ENCODE data around the gene HYAL1.

The HYAL1 gene

GRCh38 chr3:50297896-50298725 lies 5.3 kb downstream of the HYAL1 start:
- peaks cover 6% of the 10 kb centered on the region; the same call in 1 of the 2 replicates for H3K36me3 ChIP-seq (ENCODE audit: control insufficient read depth, insufficient read depth, low read length)
- H3K4me3 ChIP-seq (ENCODE audit: low read depth, low read length) = peak overlapping the region; percentile 78
- H3K9ac ChIP-seq (ENCODE audit: low read length) = peak overlapping the region; percentile 58
- H3K9me3 ChIP-seq (ENCODE audit: control insufficient read depth, insufficient read depth, low read depth, low read length) = no peaks in the 10 kb centered on the region
- peaks cover 25% of the 10 kb centered on the region for H3K4me1 ChIP-seq (ENCODE audit: control insufficient read depth, insufficient read depth, low read length)
- no peak overlapping the region for H3K27ac ChIP-seq (ENCODE audit: low read depth, low read length)
- H3K27me3 ChIP-seq (ENCODE audit: control insufficient read depth, insufficient read depth, low read length) = no peaks in the 10 kb centered on the region

DNA sequence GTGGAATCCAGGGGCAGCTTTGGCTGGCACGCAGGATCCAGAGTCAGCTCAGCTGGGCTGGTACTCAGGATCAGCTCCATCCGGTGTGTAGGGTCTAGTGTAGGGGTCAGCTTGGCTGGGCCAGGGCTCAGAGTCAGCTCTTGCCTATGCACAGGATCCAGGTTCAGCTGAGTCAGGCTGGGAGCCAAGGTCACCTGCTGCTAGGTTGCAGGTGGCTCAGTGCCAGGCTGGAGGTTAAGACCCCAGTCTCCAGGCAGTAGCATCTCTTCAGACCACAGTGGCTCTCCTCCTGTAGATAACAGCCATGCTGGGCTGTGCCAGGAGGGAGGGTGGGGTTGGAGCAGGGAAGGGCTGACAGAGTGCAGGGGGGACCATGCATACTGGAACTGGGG lies 6.0 kb downstream of the HYAL1 start:
- H3K9ac ChIP-seq (ENCODE audit: low read length) = no peak overlapping the region
- H3K9me3 ChIP-seq (ENCODE audit: control insufficient read depth, insufficient read depth, low read depth, low read length) = no peaks in the 10 kb centered on the region
- H3K27me3 ChIP-seq (ENCODE audit: control insufficient read depth, insufficient read depth, low read length) = no peaks in the 10 kb centered on the region
- H3K27ac ChIP-seq (ENCODE audit: low read depth, low read length) = no peak overlapping the region
- H3K4me1 ChIP-seq (ENCODE audit: control insufficient read depth, insufficient read depth, low read length) = peaks cover 22% of the 10 kb centered on the region
- no peak overlapping the region for H3K4me3 ChIP-seq (ENCODE audit: low read depth, low read length)
- peaks cover 6% of the 10 kb centered on the region; the same call in 1 of the 2 replicates for H3K36me3 ChIP-seq (ENCODE audit: control insufficient read depth, insufficient read depth, low read length)

DNA sequence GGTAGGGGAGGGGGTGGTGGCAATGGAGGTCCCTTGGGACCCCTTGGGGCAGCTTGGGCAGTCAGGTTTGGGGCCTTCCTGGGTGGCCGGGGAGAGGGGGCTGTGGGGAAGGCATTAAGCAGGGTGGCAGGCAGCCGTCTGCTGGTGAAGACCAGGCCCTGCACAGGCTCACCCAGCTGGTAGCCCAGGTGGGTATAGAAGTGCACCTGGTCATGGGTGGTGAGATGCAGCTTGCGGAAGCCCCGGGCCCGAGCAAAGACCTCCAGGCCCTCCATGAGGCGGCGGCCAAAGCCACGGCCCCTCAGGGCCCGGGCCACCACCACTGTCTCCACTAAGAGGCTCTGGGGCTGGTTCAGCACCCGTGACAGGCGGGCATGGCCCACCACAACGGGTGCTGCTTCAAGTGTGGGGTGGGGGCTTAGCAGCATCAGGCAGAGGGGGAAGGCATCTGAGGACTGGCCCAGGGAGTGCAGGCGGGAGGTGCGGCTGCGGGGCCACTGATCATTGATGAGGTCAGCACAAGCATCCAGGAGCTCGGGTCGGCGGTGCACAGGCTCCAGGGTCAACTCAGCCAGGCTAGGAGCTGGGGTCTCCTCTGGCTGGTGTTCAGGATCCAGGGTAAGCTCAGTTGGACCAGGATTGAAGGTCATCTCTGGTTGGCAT lies 6.5 kb downstream of the HYAL1 start:
- H3K4me3 ChIP-seq (ENCODE audit: low read depth, low read length) = no peak overlapping the region
- peaks cover 6% of the 10 kb centered on the region; the same call in 1 of the 2 replicates for H3K36me3 ChIP-seq (ENCODE audit: control insufficient read depth, insufficient read depth, low read length)
- H3K9me3 ChIP-seq (ENCODE audit: control insufficient read depth, insufficient read depth, low read depth, low read length) = no peaks in the 10 kb centered on the region
- H3K4me1 ChIP-seq (ENCODE audit: control insufficient read depth, insufficient read depth, low read length) = peaks cover 21% of the 10 kb centered on the region
- H3K27ac ChIP-seq (ENCODE audit: low read depth, low read length) = no peak overlapping the region
- no peaks in the 10 kb centered on the region for H3K27me3 ChIP-seq (ENCODE audit: control insufficient read depth, insufficient read depth, low read length)
- no peak overlapping the region for H3K9ac ChIP-seq (ENCODE audit: low read length)

DNA sequence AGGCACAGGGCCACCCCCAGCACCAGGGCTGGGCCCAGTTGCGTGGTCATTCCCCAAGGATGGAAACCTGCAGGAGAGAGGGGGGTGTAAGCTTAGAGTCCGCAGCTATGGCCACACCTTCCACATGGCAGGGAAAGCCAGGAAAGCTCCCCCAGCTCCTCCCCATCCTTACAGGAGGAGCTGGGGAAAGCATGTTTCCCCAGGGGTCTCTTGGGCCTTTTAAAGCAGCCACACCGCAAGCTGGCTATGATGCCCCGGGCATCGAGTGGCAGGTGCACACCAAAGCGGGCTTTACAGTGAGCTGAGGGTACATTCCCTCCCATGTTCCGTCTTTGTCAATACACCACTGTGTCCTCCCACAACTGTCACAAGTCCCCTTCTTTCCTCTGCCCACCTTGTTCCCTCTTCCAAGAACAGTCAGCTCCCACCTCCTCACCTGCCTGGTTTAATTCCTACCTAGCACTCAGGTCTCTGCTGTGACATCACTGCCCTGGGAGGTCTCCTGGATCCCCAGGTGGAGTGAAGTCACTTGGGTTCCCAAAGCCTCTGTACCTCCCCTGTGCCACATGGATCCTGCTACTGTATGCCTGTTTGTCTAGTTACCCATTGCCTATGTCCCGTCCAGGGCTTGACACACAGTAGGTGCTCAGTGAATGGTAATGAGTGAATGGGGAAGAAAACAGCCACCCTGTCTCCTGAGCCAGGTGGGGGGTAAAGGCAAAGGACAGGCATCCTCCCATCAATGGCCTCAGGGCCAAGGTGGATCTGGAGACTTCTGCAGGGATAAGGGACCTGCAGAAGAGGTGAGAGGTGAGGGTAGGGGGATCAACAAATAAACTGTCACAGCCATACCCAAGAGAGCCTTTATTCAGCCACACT lies 7.6 kb downstream of the HYAL1 start:
- Histone ChIP-seq H3K36me3 (ENCODE audit: control insufficient read depth, insufficient read depth, low read length) (peaks cover 6% of the 10 kb centered on the region; the same call in 1 of the 2 replicates), H3K9me3 (ENCODE audit: control insufficient read depth, insufficient read depth, low read depth, low read length) (no peaks in the 10 kb centered on the region), H3K4me1 (ENCODE audit: control insufficient read depth, insufficient read depth, low read length) (peaks cover 21% of the 10 kb centered on the region), H3K9ac (ENCODE audit: low read length) (no peak overlapping the region), H3K27me3 (ENCODE audit: control insufficient read depth, insufficient read depth, low read length) (no peaks in the 10 kb centered on the region), H3K27ac (ENCODE audit: low read depth, low read length) (no peak overlapping the region), H3K4me3 (ENCODE audit: low read depth, low read length) (no peak overlapping the region)

- H3K9ac ChIP-seq (ENCODE audit: low read length) = no peak overlapping the region
- H3K27me3 ChIP-seq (ENCODE audit: control insufficient read depth, insufficient read depth, low read length) = no peaks in the 10 kb centered on the region
- no peak overlapping the region for H3K27ac ChIP-seq (ENCODE audit: low read depth, low read length)
- peaks cover 15% of the 10 kb centered on the region for H3K36me3 ChIP-seq (ENCODE audit: control insufficient read depth, insufficient read depth, low read length)
- no peaks in the 10 kb centered on the region for H3K9me3 ChIP-seq (ENCODE audit: control insufficient read depth, insufficient read depth, low read depth, low read length)
- H3K4me3 ChIP-seq (ENCODE audit: low read depth, low read length) = no peak overlapping the region
- H3K4me1 ChIP-seq (ENCODE audit: control insufficient read depth, insufficient read depth, low read length) = peaks cover 12% of the 10 kb centered on the region
These were observed 8.6 kb downstream of the HYAL1 start for GRCh38 chr3:50294492-50295403.

- Histone ChIP-seq H3K9ac (ENCODE audit: low read length) (no peak overlapping the region), H3K27me3 (ENCODE audit: control insufficient read depth, insufficient read depth, low read length) (no peaks in the 10 kb centered on the region), H3K4me1 (ENCODE audit: control insufficient read depth, insufficient read depth, low read length) (peaks cover 10% of the 10 kb centered on the region), H3K4me3 (ENCODE audit: low read depth, low read length) (no peak overlapping the region), H3K36me3 (ENCODE audit: control insufficient read depth, insufficient read depth, low read length) (peaks cover 22% of the 10 kb centered on the region), H3K9me3 (ENCODE audit: control insufficient read depth, insufficient read depth, low read depth, low read length) (no peaks in the 10 kb centered on the region), H3K27ac (ENCODE audit: low read depth, low read length) (no peak overlapping the region)
These were observed 9.3 kb downstream of the HYAL1 start for GRCh38 chr3:50294089-50294488.

DNA sequence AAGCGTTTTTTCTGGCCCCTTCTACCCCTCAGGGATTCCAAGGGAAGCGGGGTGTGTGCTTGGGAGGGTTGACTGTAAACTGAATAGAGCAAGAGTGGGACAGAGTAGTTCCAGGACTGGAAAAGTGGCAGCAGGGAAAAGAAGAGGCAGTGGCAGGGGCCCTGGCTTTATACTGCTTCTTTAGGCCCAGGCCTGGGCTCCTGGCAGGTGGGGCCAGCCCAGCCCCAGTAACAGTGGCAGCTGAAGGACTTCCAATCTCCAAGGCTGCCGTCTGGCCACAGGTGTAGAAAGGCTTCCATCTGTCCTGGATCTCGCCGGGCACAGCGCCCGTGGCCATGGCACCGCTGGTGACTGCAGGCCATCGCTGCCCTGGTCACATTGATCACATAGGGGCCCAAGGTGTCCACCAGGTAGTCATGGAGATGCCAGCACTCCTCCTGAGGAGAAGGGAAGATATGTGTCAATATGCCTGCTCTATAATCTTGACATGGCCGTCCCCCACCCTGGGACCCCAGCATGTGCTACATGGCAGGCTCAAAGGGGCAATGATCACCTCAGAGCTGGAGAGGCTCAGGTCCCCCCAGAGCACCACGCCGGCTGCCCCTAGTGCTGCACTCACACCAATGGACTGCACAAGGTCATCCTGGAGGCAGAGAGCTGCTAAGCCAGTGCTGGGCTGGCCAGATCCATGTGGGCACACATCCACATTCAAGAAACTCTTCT lies 10.1 kb downstream of the HYAL1 start:
- Histone ChIP-seq H3K4me1 (ENCODE audit: control insufficient read depth, insufficient read depth, low read length) (peaks cover 7% of the 10 kb centered on the region), H3K9me3 (ENCODE audit: control insufficient read depth, insufficient read depth, low read depth, low read length) (no peaks in the 10 kb centered on the region), H3K27me3 (ENCODE audit: control insufficient read depth, insufficient read depth, low read length) (no peaks in the 10 kb centered on the region), H3K36me3 (ENCODE audit: control insufficient read depth, insufficient read depth, low read length) (peaks cover 31% of the 10 kb centered on the region), H3K9ac (ENCODE audit: low read length) (no peak overlapping the region), H3K4me3 (ENCODE audit: low read depth, low read length) (peak overlapping the region; percentile 43; the same call in 1 of the 2 replicates), H3K27ac (ENCODE audit: low read depth, low read length) (no peak overlapping the region)

DNA sequence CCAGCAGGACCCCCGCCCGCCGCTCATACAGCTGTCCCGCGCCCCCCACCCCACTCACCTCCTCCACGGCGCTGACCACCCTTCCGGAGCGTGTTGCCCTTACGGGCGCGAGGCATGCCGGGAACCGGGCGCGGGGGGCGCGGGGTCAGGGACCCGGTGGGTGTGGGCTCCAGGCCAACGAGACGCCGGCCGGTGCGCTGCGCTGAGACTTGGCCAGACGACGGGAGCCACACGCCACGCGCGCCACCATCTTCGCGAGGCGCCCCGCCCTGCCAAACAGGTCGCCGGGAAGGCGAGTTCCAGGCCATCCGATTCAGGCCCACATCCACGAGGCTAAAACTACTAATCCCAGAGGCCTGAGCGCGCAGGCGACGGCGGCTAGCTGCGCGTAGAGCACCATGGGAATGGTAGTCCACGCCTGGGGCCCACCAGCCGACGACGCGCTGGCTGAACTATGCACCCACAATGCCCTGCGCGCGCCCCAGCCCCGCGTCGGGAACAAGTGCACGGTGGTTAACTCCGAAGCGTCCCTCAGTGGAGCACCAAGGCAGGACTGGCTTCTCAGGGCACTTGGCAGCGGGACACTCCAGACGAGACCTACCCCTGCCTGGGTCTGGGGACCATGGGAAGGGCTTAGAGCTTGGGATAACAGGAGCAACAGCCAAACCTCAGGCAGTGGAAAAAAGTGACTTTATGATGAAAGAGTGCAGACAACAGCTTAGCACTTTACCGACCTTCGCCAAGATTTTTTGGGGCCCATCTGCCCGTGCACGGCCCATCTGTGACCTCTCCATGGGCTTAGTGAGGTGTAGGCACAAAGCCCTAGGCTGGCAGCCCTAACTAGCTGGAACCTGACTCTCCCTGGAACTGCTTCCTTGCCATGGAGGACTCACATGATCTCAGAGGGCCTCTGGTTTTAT lies 11.0 kb downstream of the HYAL1 start, which contains the start of gene IFRD2:
Gene IFRD2, minus strand, starts transcription at position 271 of the 920 bp plus-strand sequence. Its CDS starts 155 bp downstream, at position 116.
- Histone ChIP-seq H3K9me3 (ENCODE audit: control insufficient read depth, insufficient read depth, low read depth, low read length) (no peaks in the 10 kb centered on the region), H3K27ac (ENCODE audit: low read depth, low read length) (peak within 1 kb of the TSS; percentile 79; the same call in 1 of the 2 replicates), H3K4me3 (ENCODE audit: low read depth, low read length) (peak within 1 kb of the TSS; percentile 97), H3K36me3 (ENCODE audit: control insufficient read depth, insufficient read depth, low read length) (peaks cover 38% of the 10 kb centered on the region), H3K4me1 (ENCODE audit: control insufficient read depth, insufficient read depth, low read length) (peaks cover 4% of the 10 kb centered on the region), H3K9ac (ENCODE audit: low read length) (peak within 1 kb of the TSS; percentile 93), H3K27me3 (ENCODE audit: control insufficient read depth, insufficient read depth, low read length) (no peaks in the 10 kb centered on the region)

DNA sequence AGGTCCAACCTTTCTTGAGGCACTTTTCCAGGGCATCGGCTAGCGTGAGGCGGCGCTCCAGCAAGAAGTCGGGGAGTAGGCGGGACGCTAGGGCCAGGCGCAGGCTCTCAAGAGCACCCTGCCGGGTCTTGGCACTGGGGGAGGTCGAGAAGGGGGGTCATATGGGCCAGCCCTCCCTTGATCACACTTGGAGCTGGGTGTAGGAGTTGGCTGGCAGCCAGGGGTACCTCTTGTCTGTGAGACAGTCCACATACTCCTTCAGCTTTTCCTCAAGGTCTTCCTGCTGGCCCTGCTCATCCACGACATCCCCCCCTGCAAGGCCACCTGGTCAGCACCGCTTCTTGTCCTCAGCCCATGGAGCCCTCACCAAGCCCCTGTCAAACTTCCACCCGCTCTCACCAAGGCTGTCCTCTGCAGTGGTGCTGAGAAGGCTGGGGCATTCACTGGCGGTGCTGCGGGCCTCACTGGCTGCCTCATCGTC lies 13.2 kb downstream of the HYAL1 start:
- H3K9ac ChIP-seq (ENCODE audit: low read length) = no peak overlapping the region
- no peak overlapping the region for H3K4me3 ChIP-seq (ENCODE audit: low read depth, low read length)
- no peaks in the 10 kb centered on the region for H3K27me3 ChIP-seq (ENCODE audit: control insufficient read depth, insufficient read depth, low read length)
- no peak overlapping the region for H3K27ac ChIP-seq (ENCODE audit: low read depth, low read length)
- H3K4me1 ChIP-seq (ENCODE audit: control insufficient read depth, insufficient read depth, low read length) = peaks cover 4% of the 10 kb centered on the region
- peaks cover 45% of the 10 kb centered on the region for H3K36me3 ChIP-seq (ENCODE audit: control insufficient read depth, insufficient read depth, low read length)
- no peaks in the 10 kb centered on the region for H3K9me3 ChIP-seq (ENCODE audit: control insufficient read depth, insufficient read depth, low read depth, low read length)

All from HUES6 (cell line).